Smooth muscle cell of bladder (primary cell): ENCODE results near the gene GPR137B. TPM values are rescaled to one million over a fixed set of nuclear protein-coding genes. Genes with fewer than 3 reads are reported as not detected.

Experiments
- total RNA-seq: library from RNA; depleted of rRNA; stranded (reverse); fragments of >200 nt; gene quantifications from 2 replicates; pipeline ENCODE4 v1.2.3, GENCODE V29; 2014

The GPR137B gene, protein sequence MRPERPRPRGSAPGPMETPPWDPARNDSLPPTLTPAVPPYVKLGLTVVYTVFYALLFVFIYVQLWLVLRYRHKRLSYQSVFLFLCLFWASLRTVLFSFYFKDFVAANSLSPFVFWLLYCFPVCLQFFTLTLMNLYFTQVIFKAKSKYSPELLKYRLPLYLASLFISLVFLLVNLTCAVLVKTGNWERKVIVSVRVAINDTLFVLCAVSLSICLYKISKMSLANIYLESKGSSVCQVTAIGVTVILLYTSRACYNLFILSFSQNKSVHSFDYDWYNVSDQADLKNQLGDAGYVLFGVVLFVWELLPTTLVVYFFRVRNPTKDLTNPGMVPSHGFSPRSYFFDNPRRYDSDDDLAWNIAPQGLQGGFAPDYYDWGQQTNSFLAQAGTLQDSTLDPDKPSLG
- 12.2 and 21.6 TPM in 2 replicates for total RNA-seq

DNA sequence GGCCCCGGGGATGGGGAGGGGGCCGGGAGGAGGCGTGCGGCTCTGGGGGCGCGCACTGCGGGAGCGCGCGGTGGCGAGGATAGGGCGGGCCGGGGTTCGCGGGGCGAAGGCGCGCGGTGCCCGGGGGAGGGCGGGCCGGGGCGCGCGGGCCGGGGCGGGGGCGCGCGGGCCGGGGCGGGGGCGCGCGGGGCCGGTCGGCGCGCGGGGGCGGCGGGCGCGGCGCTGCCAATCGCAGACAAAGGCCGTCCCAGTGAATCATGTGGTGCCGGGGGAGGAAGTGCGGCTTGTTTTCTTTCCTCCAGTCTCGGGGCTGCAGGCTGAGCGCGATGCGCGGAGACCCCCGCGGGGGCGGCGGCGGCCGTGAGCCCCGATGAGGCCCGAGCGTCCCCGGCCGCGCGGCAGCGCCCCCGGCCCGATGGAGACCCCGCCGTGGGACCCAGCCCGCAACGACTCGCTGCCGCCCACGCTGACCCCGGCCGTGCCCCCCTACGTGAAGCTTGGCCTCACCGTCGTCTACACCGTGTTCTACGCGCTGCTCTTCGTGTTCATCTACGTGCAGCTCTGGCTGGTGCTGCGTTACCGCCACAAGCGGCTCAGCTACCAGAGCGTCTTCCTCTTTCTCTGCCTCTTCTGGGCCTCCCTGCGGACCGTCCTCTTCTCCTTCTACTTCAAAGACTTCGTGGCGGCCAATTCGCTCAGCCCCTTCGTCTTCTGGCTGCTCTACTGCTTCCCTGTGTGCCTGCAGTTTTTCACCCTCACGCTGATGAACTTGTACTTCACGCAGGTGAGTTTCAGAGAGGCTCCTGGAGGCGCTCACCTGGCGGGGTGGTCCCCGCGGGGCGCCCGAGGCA lies at the start of gene GPR137B:
Gene GPR137B (plus strand): TSS at position 287 of the 851 bp plus-strand sequence. CDS start 84 bp downstream, at position 371.

Other genes starting within 250 kb of the GPR137B start
- 75.4 and 113 TPM in 2 replicates for gene NID1, start 77.4 kb upstream of the GPR137B start, total RNA-seq
- 2.3 and 3.5 TPM in 2 replicates for gene ERO1B, start 139.4 kb downstream of the GPR137B start, total RNA-seq